ENCODE measurements around the gene SLC25A19.
"Not testable (repeated sequence)": the region's sequence is repeated elsewhere in the genome, so short reads cannot be mapped to it uniquely, and the experiment has no call there.

Gene SLC25A19

DNA sequence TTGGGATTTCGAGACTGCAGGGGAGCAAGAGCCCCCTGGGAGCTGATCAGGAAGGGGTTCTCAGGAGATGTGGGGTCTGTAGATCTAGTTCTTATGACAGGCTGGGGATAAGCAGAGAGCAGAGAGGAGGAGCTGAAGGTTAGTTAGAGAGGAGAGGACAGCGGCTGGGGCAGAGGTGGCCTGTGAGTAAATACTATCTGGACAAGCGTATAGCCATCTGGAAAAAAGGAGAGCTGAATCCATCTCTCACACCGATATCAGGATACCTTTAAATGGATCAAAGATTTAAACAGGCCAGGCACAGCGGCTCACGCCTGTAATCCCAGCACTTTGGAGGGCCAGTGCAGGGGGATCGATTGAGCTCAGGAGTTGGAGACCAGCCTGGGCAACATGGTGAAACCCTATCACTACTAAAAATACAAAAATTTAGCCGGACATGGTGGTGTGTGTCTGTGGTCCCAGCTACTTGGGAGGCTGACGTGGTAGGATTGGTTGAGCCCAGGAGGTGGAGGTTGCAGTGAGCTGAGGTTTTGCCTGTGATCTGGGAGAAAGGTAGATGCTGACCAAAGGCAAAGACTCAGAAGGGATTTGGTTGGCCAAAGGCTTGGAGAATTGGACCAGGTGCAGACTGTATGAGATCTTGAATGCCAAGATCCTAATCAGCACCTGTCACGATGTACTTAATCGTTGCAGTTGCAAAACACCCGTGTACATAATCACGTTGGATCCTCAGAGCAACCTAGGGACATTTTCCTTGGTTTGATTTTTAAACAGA lies 18.9 kb upstream of the SLC25A19 start:
- TF ChIP-seq, protein P1, sequence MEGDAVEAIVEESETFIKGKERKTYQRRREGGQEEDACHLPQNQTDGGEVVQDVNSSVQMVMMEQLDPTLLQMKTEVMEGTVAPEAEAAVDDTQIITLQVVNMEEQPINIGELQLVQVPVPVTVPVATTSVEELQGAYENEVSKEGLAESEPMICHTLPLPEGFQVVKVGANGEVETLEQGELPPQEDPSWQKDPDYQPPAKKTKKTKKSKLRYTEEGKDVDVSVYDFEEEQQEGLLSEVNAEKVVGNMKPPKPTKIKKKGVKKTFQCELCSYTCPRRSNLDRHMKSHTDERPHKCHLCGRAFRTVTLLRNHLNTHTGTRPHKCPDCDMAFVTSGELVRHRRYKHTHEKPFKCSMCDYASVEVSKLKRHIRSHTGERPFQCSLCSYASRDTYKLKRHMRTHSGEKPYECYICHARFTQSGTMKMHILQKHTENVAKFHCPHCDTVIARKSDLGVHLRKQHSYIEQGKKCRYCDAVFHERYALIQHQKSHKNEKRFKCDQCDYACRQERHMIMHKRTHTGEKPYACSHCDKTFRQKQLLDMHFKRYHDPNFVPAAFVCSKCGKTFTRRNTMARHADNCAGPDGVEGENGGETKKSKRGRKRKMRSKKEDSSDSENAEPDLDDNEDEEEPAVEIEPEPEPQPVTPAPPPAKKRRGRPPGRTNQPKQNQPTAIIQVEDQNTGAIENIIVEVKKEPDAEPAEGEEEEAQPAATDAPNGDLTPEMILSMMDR (IDR thresholded peaks at IDR 0.05; ENCODE audit: low read depth, low read length) = no peak
- in situ Hi-C loops (cut with HindIII; ENCODE audit: low sequenced_read_pairs) = no loop called here
- H3K4me3 ChIP-seq (ENCODE audit: low read depth, low read length) = no peak overlapping the region
- DNase-seq (ENCODE audit: low read depth, low spot score) = no peak

DNA sequence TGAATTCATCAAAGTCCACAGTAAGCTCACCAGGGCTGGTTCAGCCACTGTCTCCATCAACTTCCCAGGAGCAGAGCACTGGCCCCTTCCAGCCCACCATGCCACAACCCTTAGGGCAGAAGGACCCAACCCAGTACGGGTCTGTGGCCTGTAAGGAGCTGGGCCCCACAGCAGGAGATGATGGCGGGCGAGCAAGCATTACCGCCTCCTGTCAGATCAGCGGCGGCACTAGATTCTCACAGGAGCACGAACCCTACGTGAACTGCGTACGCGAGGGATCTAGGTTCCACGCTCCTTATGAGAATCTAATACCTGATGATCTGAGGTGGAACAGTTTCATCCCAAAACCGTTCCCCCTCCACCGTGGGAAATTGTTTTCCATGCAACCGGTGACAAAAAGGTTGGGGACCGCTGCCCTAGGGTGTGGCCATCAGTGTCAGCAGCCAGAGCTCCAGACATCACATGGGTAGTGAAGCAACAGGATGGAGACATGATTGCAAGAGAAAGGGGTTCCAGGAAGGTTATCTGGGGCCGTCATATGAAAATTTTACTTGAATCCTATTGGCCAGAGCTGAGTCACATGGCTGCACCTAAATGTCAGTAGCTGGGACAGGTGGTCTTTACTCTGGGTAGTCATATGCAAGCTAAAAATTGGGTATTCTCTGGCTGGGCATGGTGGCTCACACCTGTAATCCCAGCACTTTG lies 12.4 kb upstream of the SLC25A19 start:
- H3K4me3 ChIP-seq (ENCODE audit: low read depth, low read length) = no peak overlapping the region
- in situ Hi-C loops (cut with HindIII; ENCODE audit: low sequenced_read_pairs) = no loop called here
- DNase-seq (ENCODE audit: low read depth, low spot score) = no peak
- TF ChIP-seq, protein P1 (IDR thresholded peaks at IDR 0.05; ENCODE audit: low read depth, low read length) = no peak

DNA sequence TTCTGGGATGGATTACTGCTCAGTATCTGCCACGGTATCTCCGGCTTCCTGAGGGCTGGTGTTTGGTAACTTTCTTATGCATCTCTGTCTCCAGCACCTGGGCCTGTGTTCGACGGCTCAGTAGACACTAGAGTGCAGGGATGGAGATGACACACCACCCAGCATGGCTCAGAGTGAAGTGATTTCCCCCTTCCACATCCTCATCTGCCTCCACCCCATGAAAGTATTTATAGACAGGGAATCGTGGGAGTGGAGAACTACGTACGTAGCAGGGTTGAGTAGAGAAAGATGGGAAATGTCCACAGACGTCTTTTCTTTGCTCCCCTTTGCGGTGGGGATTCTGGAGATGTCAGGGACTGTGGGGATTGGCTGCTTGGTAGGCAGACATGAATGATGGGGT lies 11.8 kb upstream of the SLC25A19 start:
- in situ Hi-C loops (cut with HindIII; ENCODE audit: low sequenced_read_pairs) = no loop called here
- TF ChIP-seq, protein P1 (IDR thresholded peaks at IDR 0.05; ENCODE audit: low read depth, low read length) = no peak
- DNase-seq (ENCODE audit: low read depth, low spot score) = no peak
- no peak overlapping the region for H3K4me3 ChIP-seq (ENCODE audit: low read depth, low read length)

DNA sequence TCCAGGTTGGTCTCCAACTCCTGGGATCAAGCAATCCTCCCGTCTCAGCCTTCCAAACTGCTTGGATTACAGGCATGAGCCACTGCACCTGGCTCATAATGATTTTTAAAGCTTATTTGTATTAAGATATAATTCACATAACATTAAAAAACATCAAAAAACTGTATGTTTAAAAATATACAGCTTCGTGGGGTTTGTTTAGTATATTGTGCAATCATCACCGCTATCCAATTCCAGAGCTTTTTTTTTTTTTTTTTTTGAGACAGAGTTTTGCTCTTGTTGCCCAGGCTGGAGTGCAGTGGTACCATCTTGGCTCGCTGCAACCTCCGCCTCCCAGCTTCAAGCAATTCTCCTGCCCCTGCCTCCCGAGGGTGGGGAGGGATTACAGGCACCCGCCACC lies 11.0 kb upstream of the SLC25A19 start:
- in situ Hi-C loops (cut with HindIII; ENCODE audit: low sequenced_read_pairs) = no loop called here
- DNase-seq (ENCODE audit: low read depth, low spot score) = no peak
- TF ChIP-seq, protein P1 (IDR thresholded peaks at IDR 0.05; ENCODE audit: low read depth, low read length) = no peak
- H3K4me3 ChIP-seq (ENCODE audit: low read depth, low read length) = no peak overlapping the region

DNA sequence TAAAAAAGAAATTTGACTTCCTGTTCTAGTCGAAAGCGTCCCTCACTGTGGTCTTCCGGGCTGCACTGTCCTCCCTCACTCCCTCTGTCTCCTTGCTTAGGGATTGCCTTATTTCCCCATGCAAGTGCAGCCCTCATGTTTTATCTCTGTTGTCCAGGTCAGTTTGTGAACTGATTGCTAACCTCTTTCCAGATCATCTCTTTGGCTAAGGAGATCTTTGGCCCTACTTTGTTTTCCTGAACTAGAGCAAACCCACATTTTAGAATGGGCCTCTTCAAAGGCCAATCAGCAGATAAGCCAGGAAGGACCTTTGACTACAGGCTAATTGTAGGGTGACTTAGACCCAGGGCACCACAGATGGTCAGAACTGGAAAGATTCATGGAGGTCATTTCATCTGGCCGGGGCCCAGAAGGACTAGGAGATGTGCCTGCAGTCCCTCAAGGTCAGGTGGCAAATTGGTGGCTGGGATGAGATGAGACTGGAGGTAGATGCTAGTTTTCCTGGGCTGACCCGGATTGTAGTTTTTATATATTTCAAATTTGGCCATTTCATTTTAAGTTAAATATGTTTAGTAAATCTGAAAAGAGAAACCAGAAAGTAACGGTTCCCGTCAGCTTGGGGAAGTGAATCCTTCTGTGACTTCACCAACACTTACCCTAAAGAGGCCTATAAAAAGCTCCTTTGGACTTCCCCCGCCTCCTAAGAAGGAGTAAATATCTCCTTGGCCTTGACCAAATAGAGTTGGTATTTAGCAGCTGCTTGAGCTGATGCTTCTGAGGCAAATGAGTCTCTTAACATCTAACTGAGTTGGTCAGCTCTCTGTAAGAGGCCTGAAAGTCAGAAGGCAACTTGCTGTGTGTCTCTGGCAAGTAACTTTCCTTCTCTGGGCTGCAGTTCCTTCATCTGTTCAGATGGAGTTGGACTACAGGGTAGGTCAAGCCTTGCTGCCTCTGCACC lies 6.2 kb upstream of the SLC25A19 start:
- DNase-seq (ENCODE audit: low read depth, low spot score) = no peak

DNA sequence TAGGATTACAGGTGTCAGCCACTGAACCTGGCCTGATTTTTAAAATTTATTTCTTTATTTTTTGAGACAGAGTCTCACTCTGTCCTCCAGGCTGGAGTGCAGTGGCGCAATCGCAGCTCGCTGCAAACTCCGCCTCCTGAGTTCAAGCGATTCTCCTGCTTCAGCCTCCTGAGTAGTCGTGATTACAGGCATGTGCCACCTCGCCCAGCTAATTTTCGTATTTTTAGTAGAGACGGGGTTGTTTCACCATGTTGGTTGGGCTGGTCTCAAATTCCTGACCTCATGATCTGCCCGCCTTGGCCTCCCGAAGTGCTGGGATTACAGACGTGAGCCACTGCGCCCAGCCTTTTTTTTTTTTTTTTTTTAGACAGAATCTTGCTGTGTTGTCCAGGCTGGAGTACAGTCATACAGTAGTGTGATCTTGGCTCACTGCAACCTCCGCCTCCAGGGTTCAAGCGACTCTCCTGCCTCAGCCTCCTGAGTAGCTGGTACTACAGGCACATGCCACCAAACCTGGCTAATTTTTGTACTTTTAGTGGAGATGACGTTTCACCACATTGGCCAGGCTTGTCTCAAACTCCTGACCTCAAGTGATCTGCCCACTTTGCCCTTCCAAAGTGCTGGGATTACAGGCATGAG lies 3.7 kb upstream of the SLC25A19 start:
- in situ Hi-C loops (cut with HindIII; ENCODE audit: low sequenced_read_pairs); H3K4me3 ChIP-seq (ENCODE audit: low read depth, low read length); DNase-seq (ENCODE audit: low read depth, low spot score): not testable (repeated sequence)

More for the DNA sequence above, 6.2 kb upstream of the SLC25A19 start:
- TF ChIP-seq, protein P1 (IDR thresholded peaks at IDR 0.05; ENCODE audit: low read depth, low read length) = no peak
- in situ Hi-C loops (cut with HindIII; ENCODE audit: low sequenced_read_pairs) = no loop called here
- H3K4me3 ChIP-seq (ENCODE audit: low read depth, low read length) = no peak overlapping the region
